ENCODE data around the gene MCF2L2. TPM values are rescaled to one million over a fixed set of nuclear protein-coding genes. Genes with fewer than 3 reads are reported as not detected.
A peak's percentile ranks its signal among the peaks of the same experiment; 100 is the strongest.

Gene MCF2L2
- total and polyA plus RNA-seq, 9 of the 15 experiments (the other 6 are each of a cell fraction or from before 2014, with no cell fraction given) = 0.56 to 4.2 (median 3.0) TPM

DNA sequence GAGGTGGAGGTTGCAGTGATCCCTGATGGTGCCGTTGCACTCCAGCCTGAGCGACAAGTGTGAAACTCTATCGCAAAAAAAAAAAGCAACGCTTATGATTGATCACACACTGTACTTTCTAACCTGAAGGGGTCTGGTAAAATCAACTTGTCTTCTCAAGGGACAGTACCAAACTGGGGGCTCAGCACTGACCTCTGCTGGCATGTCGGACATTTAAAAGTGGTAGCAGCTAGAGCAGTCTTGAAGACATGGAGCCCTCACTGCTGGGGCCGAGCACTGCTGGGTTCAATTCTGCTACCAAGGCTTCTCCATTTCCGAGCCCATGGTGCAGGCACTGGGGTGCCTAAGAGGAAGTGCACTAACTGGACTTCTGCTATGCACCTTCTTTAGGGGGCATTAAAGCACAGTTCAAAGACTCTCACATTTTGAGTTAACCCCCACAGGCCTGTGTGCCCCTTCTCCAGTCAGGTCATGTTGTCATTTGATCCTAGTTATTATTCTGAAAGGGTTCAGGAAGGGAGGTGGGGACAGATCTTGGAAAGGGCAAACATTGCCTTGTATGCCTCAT lies 239.4 kb downstream of the MCF2L2 start:
- no peaks in the 10 kb centered on the region for H3K9me3 ChIP-seq (replicated peaks; ENCODE audit: control insufficient read depth, insufficient read depth, low read depth, low read length)
- no peaks in the 10 kb centered on the region for H3K27me3 ChIP-seq (ENCODE audit: control insufficient read depth in 2 of 2, insufficient read depth in 2 of 2, low read length in 2 of 2)
- H3K9ac ChIP-seq (ENCODE audit: insufficient read depth in 1 of 2, low read depth in 2 of 2, low read length in 2 of 2) = no peak overlapping the region; a peak in 1 of 4 replicates
- no TSS peak for BruUV-seq (replicated peaks)
- intact Hi-C loops (cut with micrococcal nuclease) (loop anchor here (1.0 to 5.0 kb wide), 4 partner anchors 63 to 693 kb away; partner anchors contain the start of genes B3GNT5 and PARL), in situ Hi-C loops (cut with MboI) (no loop called here)
- ChIA-PET POLR2A (interaction anchor here (0.7 to 1.0 kb wide), 2 partner anchors 194 to 708 kb away, joined by 3 to 6 read pairs; no protein-coding TSS in a partner anchor), CTCF (ENCODE audit: low intra/inter-chr PET ratio) (interaction anchor here (0.5 to 1.8 kb wide), 4 partner anchors 14 to 412 kb away, joined by 3 to 6 read pairs (median 4); no protein-coding TSS in a partner anchor)
- no peak overlapping the region for H3K4me3 ChIP-seq
- ATAC-seq (peak; percentile 94), FAIRE-seq (peak; percentile 79), DNase-seq (ENCODE audit: extremely low read depth in 1 of 4, low spot score in 3 of 4) (peak; percentile 38 to 72 (median 50))
- no peaks in the 10 kb centered on the region for H4K20me1 ChIP-seq (replicated peaks; ENCODE audit: control insufficient read depth, insufficient read depth, low read length)
- WGBS (ENCODE audit: insufficient coverage, low coverage, missing lambda C conversion rate) = 16% methylated on average over 7 of the region's 7 CpGs
- TF ChIP-seq ZNF212 (CRISPR knock-in tag; IDR thresholded peaks at IDR 0.05) (no peak), TEAD1 (CRISPR knock-in tag; IDR thresholded peaks at IDR 0.05) (no peak), REST (IDR thresholded peaks at IDR 0.05; ENCODE audit: borderline replicate concordance) (peak; percentile 46; the same call in 1 of the 2 replicates), REST (CRISPR knock-in tag; IDR thresholded peaks at IDR 0.05; ENCODE audit: low read depth) (no peak), RAD21 (CRISPR knock-in tag; conservative IDR thresholded peaks at IDR 0.05 in 1 of 2, IDR thresholded peaks at IDR 0.05 in 1 of 2) (peak; percentile 37 to 61), KLF1 (tag; IDR thresholded peaks at IDR 0.05) (no peak), YY1 (IDR thresholded peaks at IDR 0.05; ENCODE audit: borderline replicate concordance in 1 of 3, control insufficient read depth in 1 of 3, extremely low read depth in 1 of 3, insufficient read depth in 3 of 3, insufficient read length in 1 of 3, insufficient replicate concordance in 2 of 3, low read depth in 1 of 3, low read length in 2 of 3) (peak in 1 of 3 experiments; percentile 23), CTCF (IDR thresholded peaks at IDR 0.05 in 2 of 3, conservative IDR thresholded peaks at IDR 0.05 in 1 of 3; ENCODE audit: insufficient read depth in 2 of 3, low read depth in 1 of 3, low read length in 3 of 3) (peak; percentile 69 to 74 (median 73)), SMC3 (conservative IDR thresholded peaks at IDR 0.05; ENCODE audit: insufficient read depth, low read depth, low read length) (peak; percentile 64)
- 0 out of 5 replicates have a peak, but pooled peaks cover 0 to 2% of the 10 kb centered on the region in 2 experiments for H3K4me1 ChIP-seq (replicated peaks in 1 of 2; ENCODE audit: control insufficient read depth in 2 of 2, insufficient read depth in 2 of 2, low read length in 2 of 2)
- no peaks in the 10 kb centered on the region for H3K36me3 ChIP-seq (ENCODE audit: control insufficient read depth, insufficient read depth, low read length)
- H3K27ac ChIP-seq (ENCODE audit: extremely low read depth, low read depth, low read length) = no peak overlapping the region
- no peaks in the 10 kb centered on the region for H3K79me2 ChIP-seq (ENCODE audit: control insufficient read depth, insufficient read depth, low read length)
- no peak overlapping the region for H3K4me2 ChIP-seq (ENCODE audit: insufficient read depth, low read length)
- H3K9me1 ChIP-seq (ENCODE audit: control insufficient read depth, insufficient read depth, low read length) = no peaks in the 10 kb centered on the region
- H2AFZ ChIP-seq (ENCODE audit: low read depth, low read length) = no peak overlapping the region
